Neural progenitor cell (in vitro differentiated cells): Measurements from ENCODE around the gene MAP3K19. TPM values are rescaled to one million over a fixed set of nuclear protein-coding genes. Genes with fewer than 3 reads are reported as not detected.

Experiments
- DNase-seq: peaks from one replicate; pipeline ENCODE4 v3.0.0-alpha.2; 2016; ENCODE audit warnings: low spot score
- H2AFZ ChIP-seq: fragments of 200-600 bp; sonication (generic); replicated peaks from 2 replicates; pipeline ENCODE4 v1.6.1; 2016; ENCODE audit warnings: antibody characterized with exemption
- H3F3A ChIP-seq: fragments of 200-600 bp; sonication (generic); 2 replicates; pipeline ENCODE4 v1.6.1; 2016; ENCODE audit warnings: antibody characterized with exemption, low read depth
- H3K27ac ChIP-seq: fragments of 200-600 bp; sonication (generic); 2 replicates; pipeline ENCODE4 v1.5.1; 2016; ENCODE audit warnings: mild to moderate bottlenecking
- H3K27me3 ChIP-seq: fragments of 200-600 bp; sonication (generic); 2 replicates; pipeline ENCODE4 v1.6.1; 2016; ENCODE audit warnings: mild to moderate bottlenecking, moderate library complexity
- H3K36me3 ChIP-seq: fragments of 200-600 bp; sonication (generic); 2 replicates; pipeline ENCODE4 v1.5.1; 2016
- H3K4me1 ChIP-seq: fragments of 200-600 bp; sonication (generic); 2 replicates; pipeline ENCODE4 v1.6.1; 2016; ENCODE audit warnings: mixed run types
- H3K4me2 ChIP-seq: fragments of 200-600 bp; sonication (generic); 2 replicates; pipeline ENCODE4 v1.6.1; 2016
- H3K4me3 ChIP-seq: fragments of 200-600 bp; sonication (generic); 2 replicates; pipeline ENCODE4 v1.5.1; 2016
- H3K79me2 ChIP-seq: fragments of 200-600 bp; sonication (generic); 2 replicates; pipeline ENCODE4 v1.6.1; 2016; ENCODE audit warnings: low read depth
- H3K9ac ChIP-seq: fragments of 200-600 bp; sonication (generic); 2 replicates; pipeline ENCODE4 v1.6.1; 2016
- H3K9me3 ChIP-seq: fragments of 200-600 bp; sonication (generic); 2 replicates; pipeline ENCODE4 v1.5.1; 2016; ENCODE audit warnings: low read depth
- H4K20me1 ChIP-seq: fragments of 200-600 bp; sonication (generic); 2 replicates; pipeline ENCODE4 v1.6.1; 2016; ENCODE audit warnings: low read depth
- H3K27ac Mint-ChIP-seq: 3 replicates; pipeline ENCODE4 v1.8.0; 2021; ENCODE audit warnings: mixed read lengths
- H3K27me3 Mint-ChIP-seq: 2 replicates; pipeline ENCODE4 v1.8.0; 2022; ENCODE audit warnings: low read depth, mild to moderate bottlenecking, inconsistent platforms, moderate library complexity, mixed read lengths; ENCODE audit not compliant: insufficient read depth
- H3K36me3 Mint-ChIP-seq: 3 replicates; pipeline ENCODE4 v1.8.0; 2021; ENCODE audit warnings: mixed read lengths
- H3K4me1 Mint-ChIP-seq: 3 replicates; pipeline ENCODE4 v1.8.0; 2021; ENCODE audit warnings: mixed read lengths
- H3K4me3 Mint-ChIP-seq: 3 replicates; pipeline ENCODE4 v1.8.0; 2021; ENCODE audit warnings: mild to moderate bottlenecking, moderate library complexity, mixed read lengths
- H3K9me3 Mint-ChIP-seq: 3 replicates; pipeline ENCODE4 v1.8.0; 2020; ENCODE audit warnings: mixed read lengths
- CTCF ChIP-seq: fragments of 200-600 bp; sonication (generic); IDR thresholded peaks from 2 replicates; pipeline ENCODE4 v1.5.1; 2017; ENCODE audit warnings: antibody characterized with exemption, mild to moderate bottlenecking
- EZH2 ChIP-seq: fragments of 200-600 bp; sonication (generic); IDR thresholded peaks from 2 replicates; pipeline ENCODE4 v1.6.1; 2017; ENCODE audit warnings: antibody characterized with exemption, mild to moderate bottlenecking, moderate library complexity
- EZH2phosphoT487 ChIP-seq: fragments of 200-600 bp; sonication (generic); IDR thresholded peaks from 2 replicates; pipeline ENCODE4 v1.6.1; 2017; ENCODE audit warnings: antibody characterized with exemption
- total RNA-seq: library from RNA; depleted of rRNA; stranded (reverse); fragments of >200 nt; gene quantifications from 2 replicates; pipeline ENCODE4 v1.2.3, GENCODE V29; 2015; ENCODE audit warnings: low replicate concordance

The MAP3K19 gene
- total RNA-seq, 1 donor from 2014 or later: not detected

GRCh38 chr2:134932864-134933526 is 114.3 kb downstream of the MAP3K19 start:
- H3K27ac ChIP-seq: no peak overlapping the region
- H2AFZ ChIP-seq: no peak overlapping the region
- H3K27me3 ChIP-seq: no peaks in the 10 kb centered on the region
- TF ChIP-seq CTCF (no peak), EZH2 (no peak), EZH2phosphoT487 (no peak)
- Mint-ChIP-seq H3K4me3 (no peak overlapping the region), H3K4me1 (no peaks in the 10 kb centered on the region), H3K27me3 (no peaks in the 10 kb centered on the region), H3K9me3 (peaks cover 3% of the 10 kb centered on the region), H3K36me3 (peaks cover 21% of the 10 kb centered on the region), H3K27ac (no peak overlapping the region)
- H3K4me1 ChIP-seq: no peaks in the 10 kb centered on the region
- no peak overlapping the region for H3K9ac ChIP-seq
- H3K36me3 ChIP-seq: peaks cover 8% of the 10 kb centered on the region
- H3F3A ChIP-seq: no peaks in the 10 kb centered on the region
- H3K9me3 ChIP-seq: no peaks in the 10 kb centered on the region
- H3K4me2 ChIP-seq: no peak overlapping the region
- no peak for DNase-seq
- H4K20me1 ChIP-seq: peaks cover 83% of the 10 kb centered on the region
- no peak overlapping the region for H3K4me3 ChIP-seq
- peaks cover 100% of the 10 kb centered on the region for H3K79me2 ChIP-seq

- Histone ChIP-seq H3F3A (no peaks in the 10 kb centered on the region), H3K36me3 (peaks cover 9% of the 10 kb centered on the region), H3K79me2 (peaks cover 100% of the 10 kb centered on the region), H3K9ac (no peak overlapping the region), H3K4me1 (peaks cover 2% of the 10 kb centered on the region), H2AFZ (no peak overlapping the region), H3K4me3 (no peak overlapping the region), H3K27ac (no peak overlapping the region), H3K4me2 (no peak overlapping the region), H3K9me3 (no peaks in the 10 kb centered on the region), H3K27me3 (no peaks in the 10 kb centered on the region), H4K20me1 (peaks cover 93% of the 10 kb centered on the region)
- Mint-ChIP-seq H3K27me3 (no peaks in the 10 kb centered on the region), H3K4me3 (no peak overlapping the region), H3K9me3 (peaks cover 3% of the 10 kb centered on the region), H3K27ac (no peak overlapping the region), H3K4me1 (peaks cover 3% of the 10 kb centered on the region), H3K36me3 (peaks cover 34% of the 10 kb centered on the region)
- no peak for DNase-seq
- TF ChIP-seq CTCF (no peak), EZH2phosphoT487 (no peak), EZH2 (no peak)
Observed at GRCh38 chr2:134927195-134927594, 120.1 kb downstream of the MAP3K19 start.

- Mint-ChIP-seq H3K4me1 (peaks cover 6% of the 10 kb centered on the region), H3K27me3 (no peaks in the 10 kb centered on the region), H3K36me3 (peaks cover 32% of the 10 kb centered on the region), H3K4me3 (no peak overlapping the region), H3K9me3 (peaks cover 3% of the 10 kb centered on the region), H3K27ac (no peak overlapping the region)
- H3K36me3 ChIP-seq: peaks cover 9% of the 10 kb centered on the region
- no peak overlapping the region for H2AFZ ChIP-seq
- H3K27me3 ChIP-seq: no peaks in the 10 kb centered on the region
- H3K4me2 ChIP-seq: no peak overlapping the region
- H3K9ac ChIP-seq: no peak overlapping the region
- H3F3A ChIP-seq: no peaks in the 10 kb centered on the region
- H4K20me1 ChIP-seq: peaks cover 93% of the 10 kb centered on the region
- H3K79me2 ChIP-seq: peaks cover 100% of the 10 kb centered on the region
- H3K4me3 ChIP-seq: no peak overlapping the region
- H3K27ac ChIP-seq: no peak overlapping the region
- no peaks in the 10 kb centered on the region for H3K9me3 ChIP-seq
- peaks cover 6% of the 10 kb centered on the region for H3K4me1 ChIP-seq
- no peak for DNase-seq
- TF ChIP-seq EZH2phosphoT487: no peak
- no peak for TF ChIP-seq CTCF
- TF ChIP-seq EZH2: no peak
Observed at GRCh38 chr2:134926231-134926931, 120.9 kb downstream of the MAP3K19 start.
